Hindlimb muscle (tissue), 1 donor: ENCODE results near the gene TCEA3. TPM values are rescaled to one million over a fixed set of nuclear protein-coding genes. Genes with fewer than 3 reads are reported as not detected.

ENCODE experiments used
- polyA plus RNA-seq: library from polyadenylated mRNA; unstranded; fragments of 120-200 nt; gene quantifications from one replicate; pipeline ENCODE4 v1.2.1, GENCODE V29; 2013; ENCODE audit not compliant: insufficient read length

TCEA3 gene
- polyA plus RNA-seq, 1 donor: 430 TPM

Other genes starting within 250 kb of the TCEA3 start
- 0.09 TPM for gene HTR1D, start 207.2 kb downstream of the TCEA3 start, polyA plus RNA-seq
- gene HNRNPR, start 80.5 kb downstream of the TCEA3 start, polyA plus RNA-seq: 125 TPM
- gene ZNF436, start 54.9 kb downstream of the TCEA3 start, polyA plus RNA-seq: 38.5 TPM
- gene ASAP3, start 59.4 kb upstream of the TCEA3 start, polyA plus RNA-seq: 57.1 TPM
- 3.9 TPM for gene E2F2, start 106.5 kb upstream of the TCEA3 start, polyA plus RNA-seq
- 55.0 TPM for gene ID3, start 134.8 kb upstream of the TCEA3 start, polyA plus RNA-seq